Tibial nerve (tissue), 4 donors: ENCODE measurements around the gene SYN1. TPM values are rescaled to one million over a fixed set of nuclear protein-coding genes. Genes with fewer than 3 reads are reported as not detected.

ENCODE experiments used
- DNase-seq, 2 donors: peaks; one replicate each; pipeline ENCODE4 v3.0.0-alpha.2; 2019; ENCODE audit warnings: low spot score in 2 of 2
- H3K27ac ChIP-seq, 4 donors: fragments of 200-600 bp; sonication (generic) in 3 of 4; one replicate each; pipeline ENCODE4 v1.5.1; 2017 to 2019; ENCODE audit warnings: mild to moderate bottlenecking in 1 of 4
- H3K27me3 ChIP-seq, 2 donors: fragments of 200-600 bp; sonication (generic) in 1 of 2; one replicate each; pipeline versions ENCODE4 v1.5.1 to v1.6.0; 2017 to 2019
- H3K36me3 ChIP-seq, 3 donors: fragments of 200-600 bp; sonication (generic); one replicate each; pipeline ENCODE4 v1.5.1; 2018 to 2019
- H3K4me1 ChIP-seq, 4 donors: fragments of 200-600 bp; sonication (generic) in 3 of 4; one replicate each; pipeline ENCODE4 v1.5.1; 2017 to 2019
- H3K4me3 ChIP-seq, 4 donors: fragments of 200-600 bp; sonication (generic) in 3 of 4; one replicate each; pipeline ENCODE4 v1.5.1; 2017 to 2019; ENCODE audit warnings: mild to moderate bottlenecking in 1 of 4, moderate library complexity in 1 of 4
- H3K9me3 ChIP-seq, 4 donors: fragments of 200-600 bp; sonication (generic) in 3 of 4; one replicate each; pipeline ENCODE4 v1.5.1; 2017 to 2019
- EP300 ChIP-seq, 2 donors: sonication (generic); formaldehyde crosslinking; IDR thresholded peaks; one replicate each; pipeline ENCODE4 v1.6.1; 2017; ENCODE audit warnings: antibody characterized with exemption in 2 of 2, mild to moderate bottlenecking in 1 of 2
- POLR2A ChIP-seq, 2 donors: fragments of 450-650 bp; IDR thresholded peaks; one replicate each; pipeline ENCODE4 v1.6.1; 2017; ENCODE audit warnings: antibody characterized with exemption in 2 of 2, mild to moderate bottlenecking in 2 of 2, moderate library complexity in 2 of 2
- WGBS, 2 donors: methylation state at CpG; one replicate each; pipeline ENCODE4 v1.1.5; 2018; 5-methylcytosine and 5-hydroxymethylcytosine counted together
- total RNA-seq, 4 donors: library from RNA; depleted of rRNA; stranded (reverse); fragments of >200 nt; gene quantifications; one replicate each; pipeline ENCODE4 v1.1.0, GENCODE V29; 2016
- TF ChIP-seq, protein P1 (sequence below), 5 experiments: fragments of 200-600 bp in 3 of 5; fragments of 450-650 bp in 2 of 5; sonication (generic) in 3 of 5; IDR thresholded peaks; one replicate each; pipeline ENCODE4 v1.5.1; 2016 to 2019; ENCODE audit warnings: antibody characterized with exemption in 5 of 5, mild to moderate bottlenecking in 3 of 5, moderate library complexity in 2 of 5

The SYN1 gene
- total RNA-seq, 4 donors from 2014 or later = 0.42 to 1.2 TPM; not detected in 2

DNA sequence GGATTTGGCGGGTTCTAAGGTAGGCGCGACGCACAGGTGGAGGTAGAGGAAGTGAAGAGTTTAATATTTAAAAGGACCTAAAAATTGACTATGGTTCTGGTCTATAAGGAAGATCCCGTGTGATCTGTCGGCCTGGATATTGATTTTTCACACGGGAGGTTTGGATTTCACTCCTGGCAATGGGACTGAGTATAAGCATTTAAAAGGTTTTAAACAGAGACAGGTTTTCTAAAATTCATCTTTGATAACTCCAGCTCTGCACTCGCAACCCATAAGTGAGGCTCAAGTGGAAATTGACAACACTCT lies 39.7 kb upstream of the SYN1 start:
- WGBS, 2 donors = 25 to 54% methylated on average over 8 of the region's 8 CpGs
- TF ChIP-seq, protein P1, sequence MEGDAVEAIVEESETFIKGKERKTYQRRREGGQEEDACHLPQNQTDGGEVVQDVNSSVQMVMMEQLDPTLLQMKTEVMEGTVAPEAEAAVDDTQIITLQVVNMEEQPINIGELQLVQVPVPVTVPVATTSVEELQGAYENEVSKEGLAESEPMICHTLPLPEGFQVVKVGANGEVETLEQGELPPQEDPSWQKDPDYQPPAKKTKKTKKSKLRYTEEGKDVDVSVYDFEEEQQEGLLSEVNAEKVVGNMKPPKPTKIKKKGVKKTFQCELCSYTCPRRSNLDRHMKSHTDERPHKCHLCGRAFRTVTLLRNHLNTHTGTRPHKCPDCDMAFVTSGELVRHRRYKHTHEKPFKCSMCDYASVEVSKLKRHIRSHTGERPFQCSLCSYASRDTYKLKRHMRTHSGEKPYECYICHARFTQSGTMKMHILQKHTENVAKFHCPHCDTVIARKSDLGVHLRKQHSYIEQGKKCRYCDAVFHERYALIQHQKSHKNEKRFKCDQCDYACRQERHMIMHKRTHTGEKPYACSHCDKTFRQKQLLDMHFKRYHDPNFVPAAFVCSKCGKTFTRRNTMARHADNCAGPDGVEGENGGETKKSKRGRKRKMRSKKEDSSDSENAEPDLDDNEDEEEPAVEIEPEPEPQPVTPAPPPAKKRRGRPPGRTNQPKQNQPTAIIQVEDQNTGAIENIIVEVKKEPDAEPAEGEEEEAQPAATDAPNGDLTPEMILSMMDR (IDR thresholded peaks at IDR 0.05) = no peak
- TF ChIP-seq POLR2A (IDR thresholded peaks at IDR 0.05) (no peak), EP300 (IDR thresholded peaks at IDR 0.05) (no peak)
- peaks cover 0 to 25% (median 0%) of the 10 kb centered on the region in 3 donors for H3K36me3 ChIP-seq
- H3K27me3 ChIP-seq = no peaks in the 10 kb centered on the region
- no peaks in the 10 kb centered on the region for H3K9me3 ChIP-seq
- peak overlapping the region; percentile 95 to 98 (median 96) for H3K27ac ChIP-seq
- no peak for DNase-seq
- H3K4me1 ChIP-seq = peaks cover 0 to 10% (median 3%) of the 10 kb centered on the region in 4 donors
- peak overlapping the region; percentile 41 to 65 (median 54) for H3K4me3 ChIP-seq

DNA sequence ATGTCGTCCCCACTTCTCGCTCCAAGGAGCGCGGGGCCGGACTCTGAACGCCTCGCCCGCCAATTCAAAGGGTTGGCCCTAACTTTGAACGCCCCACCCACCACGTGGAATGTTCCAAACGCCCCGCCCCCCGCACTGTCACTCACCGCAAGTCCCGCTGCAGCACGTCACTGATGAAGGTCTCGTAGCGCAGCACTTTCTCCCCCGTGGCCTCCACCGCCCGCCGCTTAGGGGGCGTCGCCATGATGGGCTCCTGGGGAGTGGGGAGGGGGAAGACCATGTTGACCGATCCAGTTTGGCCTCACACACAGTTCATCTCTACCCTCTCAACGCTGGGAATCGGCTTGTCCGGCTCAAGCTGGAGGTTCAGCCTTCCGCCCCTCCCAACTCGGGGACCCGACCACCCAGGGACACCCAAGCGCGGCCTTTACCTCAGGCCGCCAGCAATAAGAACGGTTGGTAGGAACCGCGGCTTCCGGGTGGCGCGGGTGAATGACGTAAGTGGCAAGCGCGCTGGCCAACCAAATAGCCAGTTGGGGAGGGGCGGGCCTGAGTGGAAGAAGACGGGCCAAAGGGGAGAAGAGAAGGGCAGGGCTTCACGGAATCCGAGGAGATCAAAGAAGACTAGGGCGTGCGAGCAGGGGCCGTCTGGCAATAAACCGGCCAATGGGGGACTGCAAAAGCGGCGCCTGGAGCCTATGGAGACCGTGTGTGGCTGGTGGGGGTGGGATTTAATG lies 39.2 kb upstream of the SYN1 start, which contains the start of gene UXT:
Gene UXT, minus strand, starts transcription at position 497 of the 737 bp plus-strand sequence. Its CDS starts 253 bp downstream, at position 244.
- peak; percentile 84 to 87 for DNase-seq

DNA sequence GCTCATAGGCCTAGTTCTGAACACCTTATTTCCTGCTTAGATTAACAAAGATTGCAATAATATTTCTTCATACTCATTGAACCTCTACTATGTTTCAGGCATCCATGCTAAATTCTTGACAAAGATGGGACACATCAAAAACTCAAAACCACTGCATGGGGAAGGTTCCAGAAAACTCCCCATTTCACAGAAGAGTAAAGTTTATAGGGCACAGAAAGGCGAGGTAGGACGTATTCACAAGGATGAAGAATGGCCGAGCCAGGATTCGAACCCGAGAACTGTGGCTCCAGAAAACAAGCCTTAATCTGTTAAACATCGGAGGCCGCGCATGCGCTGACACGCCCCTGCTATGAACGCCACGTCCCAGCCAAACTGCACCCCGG lies 38.6 kb upstream of the SYN1 start:
- H3K27ac ChIP-seq = peak overlapping the region; percentile 95 to 98 (median 96)
- DNase-seq = no peak
- TF ChIP-seq, protein P1 (IDR thresholded peaks at IDR 0.05) = no peak
- TF ChIP-seq EP300 (IDR thresholded peaks at IDR 0.05) (no peak), POLR2A (IDR thresholded peaks at IDR 0.05) (no peak)
- no peaks in the 10 kb centered on the region for H3K27me3 ChIP-seq
- WGBS, 2 donors = 0 to 54% methylated on average over 13 of the region's 13 CpGs
- peaks cover 0 to 25% (median 0%) of the 10 kb centered on the region in 3 donors for H3K36me3 ChIP-seq
- H3K4me1 ChIP-seq = peaks cover 0 to 10% (median 3%) of the 10 kb centered on the region in 4 donors
- peak overlapping the region; percentile 41 to 65 (median 54) for H3K4me3 ChIP-seq
- no peaks in the 10 kb centered on the region for H3K9me3 ChIP-seq

More for the DNA sequence above, 39.2 kb upstream of the SYN1 start, which contains the start of gene UXT:
- Histone ChIP-seq H3K4me3 (peak within 1 kb of the TSS; percentile 41 to 65 (median 54)), H3K9me3 (no peaks in the 10 kb centered on the region), H3K27me3 (no peaks in the 10 kb centered on the region), H3K27ac (peak within 1 kb of the TSS; percentile 95 to 98 (median 96)), H3K4me1 (peaks cover 0 to 10% (median 3%) of the 10 kb centered on the region in 4 donors), H3K36me3 (peaks cover 0 to 25% (median 0%) of the 10 kb centered on the region in 3 donors)
- TF ChIP-seq POLR2A (IDR thresholded peaks at IDR 0.05) = peak; percentile 64 to 78
- TF ChIP-seq, protein P1 (IDR thresholded peaks at IDR 0.05) = peak in 1 of 5 experiments; percentile 13
- TF ChIP-seq EP300 (IDR thresholded peaks at IDR 0.05) = peak; percentile 35 to 93
- 1 to 51% methylated on average over 12 to 54 of the region's 54 CpGs for WGBS, 2 donors

DNA sequence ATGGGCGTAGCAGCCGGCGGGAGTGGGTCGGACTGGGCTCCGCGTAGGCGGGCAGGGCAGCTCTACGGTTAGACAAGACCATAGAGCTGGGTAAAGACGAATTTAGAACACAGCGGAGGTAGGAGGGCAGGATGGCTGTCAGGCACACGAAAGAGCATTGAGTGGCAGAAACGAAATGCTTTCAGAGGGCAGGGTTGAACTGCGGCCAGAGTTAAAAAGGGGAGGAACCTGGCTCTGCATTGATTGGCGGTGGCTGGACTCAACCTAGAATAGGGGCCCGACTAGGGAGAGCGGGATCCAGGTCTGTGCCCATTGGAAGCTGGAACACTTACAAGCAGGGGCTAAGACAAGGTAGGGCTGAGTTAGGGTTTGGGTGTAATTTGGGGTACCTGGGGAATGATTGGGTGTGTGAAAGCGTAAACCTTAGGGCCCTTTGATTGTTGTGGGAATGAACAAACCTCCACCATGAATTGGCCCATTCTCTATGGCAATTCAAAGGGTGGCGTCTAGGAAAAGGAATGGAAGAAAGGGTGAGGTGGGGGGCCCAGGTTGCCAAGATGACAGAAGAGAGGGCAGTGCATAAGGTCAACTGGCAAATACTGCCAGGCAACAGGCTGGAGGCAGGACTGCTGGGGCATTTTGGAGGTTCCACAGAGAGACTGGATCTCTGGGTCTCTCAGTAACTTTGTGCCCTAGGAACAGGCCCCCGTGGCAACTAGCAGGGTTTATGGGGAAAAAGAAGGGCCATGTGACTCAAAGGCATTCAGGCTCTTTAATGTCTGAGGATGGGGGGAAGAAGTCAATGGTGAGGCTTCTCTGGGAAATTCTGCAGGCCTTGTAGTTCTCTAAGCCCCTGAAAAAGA lies 31.6 kb upstream of the SYN1 start:
- H3K9me3 ChIP-seq = no peaks in the 10 kb centered on the region
- H3K27ac ChIP-seq = peak overlapping the region; percentile 83 to 95 (median 84)
- H3K36me3 ChIP-seq = peaks cover 0 to 23% (median 0%) of the 10 kb centered on the region in 3 donors
- H3K4me1 ChIP-seq = peaks cover 0 to 27% (median 4%) of the 10 kb centered on the region in 4 donors
- WGBS, 2 donors = 10 to 49% methylated on average over 19 of the region's 19 CpGs
- H3K27me3 ChIP-seq = no peaks in the 10 kb centered on the region
- peak overlapping the region; percentile 17 to 80 (median 46) for H3K4me3 ChIP-seq
- TF ChIP-seq, protein P1 (IDR thresholded peaks at IDR 0.05) = no peak
- TF ChIP-seq POLR2A (IDR thresholded peaks at IDR 0.05) (peak; percentile 27 to 42), EP300 (IDR thresholded peaks at IDR 0.05) (no peak)
- no peak for DNase-seq
